IMR-90 (cell line): ENCODE results near the gene CLPX. TPM values are rescaled to one million over a fixed set of nuclear protein-coding genes. Genes with fewer than 3 reads are reported as not detected.

Experiments
- ATAC-seq: fragments of 200-7000 bp; cut with Tn5 transposase; 2 replicates; pipeline ENCODE4 v1.9.1; 2020; ENCODE audit warnings: low read depth, mild to moderate bottlenecking, moderate library complexity
- BruUV-seq: library from RNA; stranded (reverse); fragments of 400-500 nt; replicated peaks from 2 replicates; lab custom pipeline; 2021; lab: Mats Ljungman, UMichigan
- CTCF ChIA-PET: fragments of 300-600 bp; formaldehyde crosslinking; extraction: SDS; loops from one replicate; lab custom pipeline; 2021; ENCODE audit warnings: antibody characterized with exemption; lab: Yijun Ruan, JAX
- POLR2A ChIA-PET: fragments of 300-600 bp; sonication (Branson Sonifier 250); formaldehyde crosslinking; loops from one replicate; lab custom pipeline; 2022; ENCODE audit warnings: antibody characterized with exemption; ENCODE audit not compliant: unreplicated experiment; lab: Charles Lee
- DNase-seq: peaks from one replicate; pipeline ENCODE4 v3.0.0; 2013
- H2AFZ ChIP-seq: replicated peaks from 2 replicates; pipeline ENCODE3; 2013; ENCODE audit warnings: low read length, mild to moderate bottlenecking; ENCODE audit not compliant: poor library complexity
- H2AK5ac ChIP-seq: 2 replicates; pipeline ENCODE4 v1.6.1; 2013; ENCODE audit warnings: low read depth, low read length, inconsistent platforms
- H2AK9ac ChIP-seq: replicated peaks from 2 replicates; pipeline ENCODE3; 2013; ENCODE audit warnings: mild to moderate bottlenecking, low read depth, low read length, moderate library complexity; ENCODE audit not compliant: poor library complexity
- H2BK120ac ChIP-seq: 2 replicates; pipeline ENCODE4 v1.6.1; 2013; ENCODE audit warnings: low read depth, low read length, inconsistent platforms
- H2BK15ac ChIP-seq: 3 replicates; pipeline ENCODE4 v1.6.1; 2013; ENCODE audit warnings: low read depth, low read length, inconsistent platforms
- H2BK20ac ChIP-seq: 2 replicates; pipeline ENCODE4 v1.6.1; 2013; ENCODE audit warnings: low read depth, mild to moderate bottlenecking, inconsistent platforms, low read length, moderate library complexity
- H2BK5ac ChIP-seq: 2 replicates; pipeline ENCODE4 v1.6.1; 2013; ENCODE audit warnings: mild to moderate bottlenecking, low read depth, low read length, inconsistent platforms; ENCODE audit not compliant: poor library complexity, severe bottlenecking
- H3K14ac ChIP-seq: replicated peaks from 2 replicates; pipeline ENCODE4 v1.6.1; 2013; ENCODE audit warnings: low read depth, low read length, inconsistent platforms
- H3K18ac ChIP-seq: 2 replicates; pipeline ENCODE4 v1.6.1; 2013; ENCODE audit warnings: low read depth, low read length, control low read depth
- H3K23ac ChIP-seq: 2 replicates; pipeline ENCODE4 v1.6.1; 2013; ENCODE audit warnings: low read depth, low read length, inconsistent platforms
- H3K27ac ChIP-seq: 2 replicates; pipeline ENCODE4 v1.5.1; 2013; ENCODE audit warnings: mild to moderate bottlenecking, control low read depth, low read length; ENCODE audit not compliant: insufficient read depth
- H3K27me3 ChIP-seq: 2 replicates; pipeline ENCODE4 v1.6.1; 2013; ENCODE audit warnings: low read length; ENCODE audit not compliant: control insufficient read depth, insufficient read depth
- H3K36me3 ChIP-seq: 2 replicates; pipeline ENCODE4 v1.6.1; 2013; ENCODE audit warnings: low read length, mixed read lengths; ENCODE audit not compliant: control insufficient read depth, insufficient read depth
- H3K4ac ChIP-seq: 2 replicates; pipeline ENCODE4 v1.6.1; 2013; ENCODE audit warnings: low read depth, low read length, inconsistent platforms
- H3K4me1 ChIP-seq: 2 replicates; pipeline ENCODE4 v1.6.1; 2013; ENCODE audit warnings: low read length, mixed read lengths; ENCODE audit not compliant: control insufficient read depth, insufficient read depth
- H3K4me2 ChIP-seq: 2 replicates; pipeline ENCODE4 v1.6.1; 2013; ENCODE audit warnings: low read depth, mild to moderate bottlenecking, control low read depth, low read length, moderate library complexity
- H3K4me3 ChIP-seq: 2 replicates; pipeline ENCODE4 v1.5.1; 2013; ENCODE audit warnings: low read depth, mild to moderate bottlenecking, control low read depth, low read length, moderate library complexity; ENCODE audit not compliant: insufficient read depth
- H3K56ac ChIP-seq: 2 replicates; pipeline ENCODE4 v1.6.1; 2013; ENCODE audit warnings: low read length, inconsistent platforms; ENCODE audit not compliant: insufficient read depth; ENCODE audit errors: extremely low read depth
- H3K79me1 ChIP-seq, 2 experiments: 2 replicates each; pipeline ENCODE4 v1.6.1; 2013; ENCODE audit warnings: low read length in 2 of 2, inconsistent platforms in 1 of 2, low read depth in 1 of 2
- H3K9ac ChIP-seq: 2 replicates; pipeline ENCODE4 v1.6.1; 2013; ENCODE audit warnings: low read depth, low read length, control low read depth
- H3K9me1 ChIP-seq: 2 replicates; pipeline ENCODE4 v1.6.1; 2013; ENCODE audit warnings: low read length, inconsistent platforms; ENCODE audit not compliant: insufficient read depth
- H3K9me3 ChIP-seq: 2 replicates; pipeline ENCODE4 v1.6.1; 2013; ENCODE audit warnings: low read length; ENCODE audit not compliant: control insufficient read depth, insufficient read depth
- H4K20me1 ChIP-seq: 2 replicates; pipeline ENCODE4 v1.6.1; 2013; ENCODE audit warnings: low read length, inconsistent platforms; ENCODE audit not compliant: insufficient read depth
- H4K5ac ChIP-seq: 2 replicates; pipeline ENCODE4 v1.6.1; 2013; ENCODE audit warnings: mild to moderate bottlenecking, low read depth, low read length, control low read depth
- H4K8ac ChIP-seq, 2 experiments: 2 replicates each; pipeline ENCODE4 v1.6.1; 2013; ENCODE audit warnings: low read depth in 2 of 2, low read length in 2 of 2, control low read depth in 1 of 2, inconsistent platforms in 1 of 2
- H4K91ac ChIP-seq: 2 replicates; pipeline ENCODE4 v1.6.1; 2013; ENCODE audit warnings: low read depth, low read length, inconsistent platforms; ENCODE audit not compliant: insufficient read depth
- BHLHE40 ChIP-seq: fragments of 150-350 bp; IDR thresholded peaks from 2 replicates; pipeline ENCODE4 v1.6.1; 2016; ENCODE audit warnings: mild to moderate bottlenecking, low read depth, low read length
- CEBPB ChIP-seq: IDR thresholded peaks from 2 replicates; pipeline ENCODE4 v1.6.1; 2012; ENCODE audit warnings: low read depth, low read length, improper control_type of control experiment
- CHD1 ChIP-seq: IDR thresholded peaks from 2 replicates; pipeline ENCODE4 v1.6.1; 2012; ENCODE audit warnings: low read depth, low read length, improper control_type of control experiment
- MAFK ChIP-seq: IDR thresholded peaks from 2 replicates; pipeline ENCODE4 v1.6.1; 2012; ENCODE audit warnings: low read depth, low read length, improper control_type of control experiment
- NFE2L2 ChIP-seq: fragments of 150-350 bp; IDR thresholded peaks from 2 replicates; pipeline ENCODE4 v1.6.1; 2016; ENCODE audit warnings: low read depth, mild to moderate bottlenecking, low read length
- POLR2A ChIP-seq: IDR thresholded peaks from 2 replicates; pipeline ENCODE4 v1.6.1; 2012; ENCODE audit warnings: mild to moderate bottlenecking, low read depth, low read length
- RAD21 ChIP-seq: IDR thresholded peaks from 2 replicates; pipeline ENCODE4 v1.6.1; 2012; ENCODE audit warnings: low read length, improper control_type of control experiment
- RCOR1 ChIP-seq: IDR thresholded peaks from 2 replicates; pipeline ENCODE4 v1.6.1; 2012; ENCODE audit warnings: mild to moderate bottlenecking, low read length, improper control_type of control experiment; ENCODE audit not compliant: insufficient replicate concordance
- USF2 ChIP-seq: fragments of 150-350 bp; IDR thresholded peaks from 2 replicates; pipeline ENCODE4 v1.6.1; 2017; ENCODE audit warnings: mild to moderate bottlenecking, antibody characterized with exemption, low read length, low read depth
- WGBS, 2 experiments: methylation state at CpG; one replicate each; pipeline versions ENCODE4 v1.1.5 to v1.1.7; 2013; ENCODE audit warnings: missing lambda C conversion rate in 2 of 2; ENCODE audit not compliant: insufficient read length in 1 of 2; ENCODE audit errors: extremely low coverage in 2 of 2; 5-methylcytosine and 5-hydroxymethylcytosine counted together
- dilution Hi-C: fragments of 300-500 bp; cut with HindIII; formaldehyde crosslinking; loops from one replicate; pipeline ENCODE4 v1.14.3; 2018; ENCODE audit warnings: low sequenced_read_pairs; ENCODE audit not compliant: unreplicated experiment
- in situ Hi-C: fragments of 300-500 bp; cut with MboI; formaldehyde crosslinking; loops from 3 replicates; pipeline ENCODE4 v1.14.3; 2019; ENCODE audit warnings: low sequenced_read_pairs, inconsistent platforms, mixed read lengths
- intact Hi-C: fragments of 100-400 bp; cut with micrococcal nuclease; formaldehyde crosslinking; loops from 2 replicates; pipeline ENCODE4 v1.10.0; 2022
- polyA plus RNA-seq, 3 experiments: library from polyadenylated mRNA; depleted of rRNA; stranded (reverse); fragments of >200 nt; gene quantifications; 2 replicates each; pipeline ENCODE4 v1.2.3, GENCODE V29; 2012; ENCODE audit warnings: low replicate concordance in 1 of 3
- total RNA-seq: library from RNA; depleted of rRNA; stranded (reverse); fragments of >200 nt; gene quantifications from 2 replicates; pipeline ENCODE4 v1.2.3, GENCODE V29; 2012

Gene CLPX
- total and polyA plus RNA-seq, 2 of the 4 experiments (the other 2 are of a cell fraction) = 25.8 to 26.9 TPM

GRCh38 chr15:65209701-65210643 lies 24.8 kb upstream of the CLPX start:
- Histone ChIP-seq H4K20me1 (no peaks in the 10 kb centered on the region), H3K4me3 (no peak overlapping the region), H2BK5ac (no peak overlapping the region), H2AK5ac (no peak overlapping the region), H4K91ac (no peak overlapping the region), H3K4me1 (peaks cover 12% of the 10 kb centered on the region; the same call in 1 of the 2 replicates), H3K14ac (no peak overlapping the region), H2BK20ac (no peak overlapping the region), H3K27ac (no peak overlapping the region), H3K4ac (no peak overlapping the region), H3K9me1 (peaks cover 3% of the 10 kb centered on the region; the same call in 1 of the 2 replicates), H3K18ac (no peak overlapping the region), H3K4me2 (no peak overlapping the region), H2AFZ (no peak overlapping the region), H3K27me3 (peaks cover 26% of the 10 kb centered on the region), H4K5ac (no peak overlapping the region), H3K23ac (no peak overlapping the region), H2BK120ac (no peak overlapping the region), H3K79me1 (no peaks in the 10 kb centered on the region), H4K8ac (no peak overlapping the region), H3K56ac (no peak overlapping the region), H3K9me3 (no peaks in the 10 kb centered on the region), H3K36me3 (no peaks in the 10 kb centered on the region), H3K9ac (no peak overlapping the region), H2AK9ac (no peak overlapping the region), H2BK15ac (no peak overlapping the region)
- BruUV-seq = no TSS peak
- CTCF ChIA-PET = no interaction called here
- no peak for DNase-seq
- intact Hi-C loops = no loop called here
- TF ChIP-seq BHLHE40 (no peak), POLR2A (no peak), RAD21 (no peak), CEBPB (no peak), USF2 (no peak), MAFK (no peak), NFE2L2 (no peak), RCOR1 (no peak), CHD1 (no peak)
- POLR2A ChIA-PET = no interaction called here
- in situ Hi-C loops = no loop called here
- no peak for ATAC-seq
- dilution Hi-C loops = no loop called here
- WGBS, 2 experiments = 83% methylated on average over 3 of the region's 17 CpGs; no CpG with 5 or more reads in 1 of the 2 experiments
